ENCODE data around the gene EXOC6.

The EXOC6 gene

DNA sequence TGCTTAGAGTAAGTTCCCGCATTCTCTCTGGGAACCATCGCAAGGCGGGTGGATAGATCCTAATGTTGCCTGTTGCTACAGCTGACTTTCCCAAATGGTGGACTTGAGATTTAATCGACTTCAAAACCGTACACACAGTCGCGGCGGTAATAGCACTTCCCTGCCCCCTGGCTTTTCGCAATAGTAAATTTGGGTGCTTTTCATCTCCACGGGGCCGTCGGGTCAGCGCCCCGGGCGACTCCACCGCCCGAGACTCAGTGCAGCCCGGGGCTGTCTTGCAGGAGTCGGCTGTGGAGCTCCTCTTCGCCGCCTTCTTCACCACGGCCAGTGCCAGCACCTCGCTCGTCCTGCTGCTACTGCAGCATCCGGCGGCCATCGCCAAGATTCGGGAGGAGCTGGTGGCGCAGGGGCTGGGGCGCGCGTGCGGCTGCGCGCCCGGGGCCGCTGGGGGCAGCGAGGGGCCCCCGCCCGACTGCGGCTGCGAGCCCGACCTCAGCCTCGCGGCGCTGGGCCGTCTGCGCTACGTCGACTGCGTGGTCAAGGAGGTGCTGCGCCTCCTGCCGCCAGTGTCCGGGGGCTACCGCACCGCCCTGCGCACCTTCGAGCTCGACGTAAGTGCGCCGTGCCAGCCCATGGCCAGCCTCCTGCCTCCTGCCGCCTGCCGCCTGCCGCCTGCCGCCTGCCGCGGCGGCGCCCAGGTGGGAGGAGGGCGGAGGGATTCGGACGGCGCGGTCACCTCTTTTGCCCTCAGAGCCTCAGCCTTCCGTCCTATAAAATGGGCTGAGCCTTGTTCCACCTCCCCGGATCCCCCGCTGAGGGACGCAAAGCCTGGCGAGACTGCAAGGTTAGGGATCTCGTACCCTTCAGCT lies 217.6 kb downstream of the EXOC6 start:
- DNase-seq (ENCODE audit: low read depth): no peak

DNA sequence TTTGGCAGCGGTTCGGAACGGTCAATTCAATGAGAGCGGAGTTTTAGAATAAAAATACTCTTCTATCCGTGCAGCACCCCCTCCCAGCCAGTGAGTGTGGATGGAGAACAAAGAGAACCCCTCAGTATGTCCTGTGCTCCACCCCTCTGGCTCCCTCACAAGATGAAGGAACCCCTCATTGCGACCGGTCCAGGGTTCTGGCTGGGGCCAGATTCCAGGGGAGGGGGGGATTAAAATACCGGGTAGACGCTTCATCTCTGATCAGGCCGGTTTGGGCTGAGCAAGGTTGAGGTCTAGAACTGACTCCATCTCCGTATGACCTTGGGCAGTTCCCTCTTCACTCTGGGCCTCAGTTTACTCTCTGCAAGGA lies 218.2 kb downstream of the EXOC6 start:
- no peak for DNase-seq (ENCODE audit: low read depth)

DNA sequence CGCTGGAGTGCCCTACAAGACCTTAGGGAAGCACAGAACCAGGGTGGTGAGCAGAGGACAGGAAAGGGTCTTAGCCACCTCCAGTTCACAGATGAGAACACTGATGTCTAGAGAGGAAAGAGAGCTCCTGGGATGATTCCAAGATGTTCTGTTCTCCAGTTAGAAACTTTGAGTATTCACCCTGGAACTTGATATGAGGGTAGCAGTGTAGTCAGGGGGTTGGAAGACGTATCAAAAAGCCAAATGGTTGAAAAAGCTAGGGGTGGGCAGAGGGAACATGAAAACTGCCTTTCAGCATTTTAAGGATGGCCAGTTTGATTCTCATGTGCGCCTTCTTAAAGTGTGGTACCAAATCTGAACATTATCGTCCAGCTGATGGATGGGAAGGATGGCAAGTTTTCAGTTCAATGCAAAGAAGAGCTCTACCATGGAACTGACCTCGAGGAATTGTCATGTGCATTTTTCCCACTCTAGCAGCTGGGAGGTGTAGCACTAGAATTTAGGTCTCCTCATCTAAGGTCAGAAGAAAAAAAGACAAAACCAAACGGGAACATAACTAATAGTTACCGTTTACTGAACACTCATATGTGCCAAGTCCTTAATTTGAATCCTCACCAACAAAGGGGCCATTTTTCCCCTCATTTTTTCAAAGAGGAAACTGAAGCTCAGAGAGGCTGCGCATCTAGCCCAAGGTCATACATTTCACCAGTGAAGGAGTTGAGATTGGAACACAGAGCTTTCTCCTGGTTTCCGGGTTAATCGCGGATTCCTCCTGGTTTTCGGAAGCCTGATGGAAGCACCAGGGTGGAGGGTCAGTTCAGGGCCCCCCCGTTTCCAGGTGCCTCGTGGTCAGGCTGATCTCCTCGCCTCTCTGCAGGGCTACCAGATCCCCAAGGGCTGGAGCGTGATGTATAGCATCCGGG lies 219.4 kb downstream of the EXOC6 start:
- DNase-seq (ENCODE audit: low read depth): no peak

DNA sequence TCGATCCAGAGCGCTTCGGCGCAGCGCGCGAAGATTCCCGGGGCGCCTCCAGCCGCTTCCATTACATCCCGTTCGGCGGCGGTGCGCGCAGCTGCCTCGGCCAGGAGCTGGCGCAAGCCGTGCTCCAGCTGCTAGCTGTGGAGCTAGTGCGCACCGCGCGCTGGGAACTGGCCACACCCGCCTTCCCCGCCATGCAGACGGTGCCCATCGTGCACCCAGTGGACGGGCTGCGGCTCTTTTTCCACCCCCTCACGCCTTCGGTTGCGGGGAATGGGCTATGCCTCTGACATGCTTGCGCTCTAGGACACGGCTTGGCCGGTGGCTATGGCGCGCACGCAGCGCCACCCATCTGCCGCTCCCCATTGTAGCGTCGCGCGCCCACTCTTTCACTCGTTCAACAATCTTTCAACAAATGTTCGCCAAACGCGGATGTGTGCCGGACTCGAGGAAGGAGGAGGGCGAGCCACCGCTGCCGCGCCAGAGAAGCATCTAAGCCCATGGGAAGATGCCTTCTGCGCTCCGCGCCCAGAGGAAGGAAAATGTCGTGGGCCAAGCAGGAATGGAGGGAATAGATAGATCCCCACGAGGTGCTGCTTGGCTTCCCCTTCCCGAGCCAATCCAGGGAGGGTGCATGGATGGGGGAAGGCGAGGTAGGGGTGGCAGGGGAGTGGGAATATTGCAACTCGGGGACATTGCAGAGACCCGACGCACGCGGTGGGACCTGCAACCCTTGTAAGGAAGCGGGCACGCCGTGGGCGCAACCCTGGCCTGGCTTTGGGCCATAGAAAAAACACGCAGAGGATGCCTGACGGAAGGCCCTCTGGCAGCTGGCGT lies 220.3 kb downstream of the EXOC6 start:
- DNase-seq (ENCODE audit: low read depth): no peak

DNA sequence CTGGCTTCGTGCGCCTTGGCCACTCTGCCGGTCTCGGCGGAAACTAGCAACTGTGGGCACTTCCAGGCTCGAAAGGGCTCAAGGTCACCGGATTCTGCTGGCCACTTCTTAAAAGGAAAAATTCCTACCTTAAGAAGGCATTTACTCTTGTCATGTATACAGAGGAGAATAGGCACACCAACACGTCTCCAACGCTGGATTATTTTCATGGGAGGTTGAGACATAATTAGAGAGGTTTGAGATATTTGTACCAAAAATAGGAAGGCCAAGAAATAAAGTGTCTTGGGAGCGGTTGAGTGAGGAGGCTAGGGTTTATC lies 220.9 kb downstream of the EXOC6 start:
- DNase-seq (ENCODE audit: low read depth): no peak

DNA sequence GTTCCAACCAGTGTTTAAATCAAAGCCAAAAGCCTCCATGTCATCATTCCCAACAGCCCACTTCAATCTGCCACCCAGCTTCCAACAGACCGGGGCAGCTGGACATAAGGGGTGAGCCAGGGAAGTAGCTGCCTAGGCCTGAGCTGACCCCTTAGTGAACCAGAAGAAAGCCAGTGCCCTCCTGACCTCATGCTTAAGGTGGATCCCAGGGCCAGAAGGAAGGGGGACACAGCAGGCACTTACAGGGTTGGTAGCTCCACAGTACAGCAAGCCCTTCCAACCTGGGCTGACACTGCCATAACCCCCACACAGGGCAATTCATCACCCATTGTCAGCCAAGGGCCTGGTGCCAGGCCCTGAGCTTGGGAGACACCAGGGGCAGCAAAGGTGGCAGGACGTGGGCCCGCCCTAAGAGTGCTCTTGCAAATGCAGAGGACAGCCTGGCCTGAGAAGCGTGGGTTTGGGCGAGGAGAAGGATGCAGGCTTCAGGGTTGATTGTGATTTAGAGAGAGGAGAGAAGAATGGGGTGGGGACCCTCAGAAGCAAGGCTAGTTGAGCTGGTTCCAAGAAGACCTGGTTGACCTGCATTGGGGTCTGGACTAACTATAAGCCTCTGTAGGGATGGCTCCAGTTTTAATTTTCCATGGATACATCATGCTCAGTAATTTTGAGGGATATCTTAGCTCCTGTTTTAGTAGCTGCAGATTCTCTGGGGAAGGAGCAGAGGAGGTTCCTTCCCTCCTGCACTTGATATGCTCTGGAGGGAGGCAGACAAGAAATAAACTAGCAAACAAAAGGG lies 222.3 kb downstream of the EXOC6 start:
- DNase-seq (ENCODE audit: low read depth): no peak

DNA sequence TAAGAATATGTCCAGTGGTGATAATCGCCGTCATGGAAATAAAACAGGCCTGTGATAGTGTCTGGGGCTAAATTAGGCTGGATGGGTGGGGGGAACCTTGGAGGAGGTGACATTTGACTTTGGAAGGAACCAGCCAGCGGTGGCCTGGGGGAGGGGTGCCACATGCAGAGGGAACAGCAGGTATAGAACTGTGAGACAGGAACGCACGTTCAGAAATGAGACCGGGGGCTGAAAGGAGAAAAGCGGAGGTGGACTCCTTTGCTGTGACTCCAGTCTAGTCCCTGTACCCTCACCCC lies 222.8 kb downstream of the EXOC6 start:
- DNase-seq (ENCODE audit: low read depth): no peak

DNA sequence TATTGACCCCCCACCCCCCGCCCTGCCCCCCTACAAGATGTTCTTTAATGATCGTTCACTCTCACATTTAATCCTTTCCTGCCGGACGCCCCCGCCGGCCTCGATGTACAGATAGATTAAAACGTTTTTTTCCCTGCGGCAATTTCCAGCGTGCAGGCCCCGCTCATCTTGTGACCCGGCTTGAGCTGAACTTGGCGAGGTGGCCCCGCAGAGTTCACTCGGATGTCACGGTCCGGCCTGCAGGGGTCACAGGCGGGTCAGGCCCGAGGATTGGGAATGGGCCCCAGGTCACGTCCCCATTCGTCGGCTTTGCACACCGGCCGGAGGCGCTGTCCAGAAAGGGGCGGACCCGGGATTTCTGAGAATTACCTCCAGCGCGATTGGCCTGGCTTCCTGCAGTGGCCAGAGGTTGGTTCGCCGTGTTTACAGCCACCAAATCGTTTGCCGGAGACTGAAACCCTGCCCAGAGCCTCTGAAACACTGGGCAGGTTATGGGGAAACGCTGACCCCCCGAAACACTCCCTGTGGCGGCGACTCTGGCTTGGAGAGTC lies 223.4 kb downstream of the EXOC6 start:
- DNase-seq (ENCODE audit: low read depth): no peak

DNA sequence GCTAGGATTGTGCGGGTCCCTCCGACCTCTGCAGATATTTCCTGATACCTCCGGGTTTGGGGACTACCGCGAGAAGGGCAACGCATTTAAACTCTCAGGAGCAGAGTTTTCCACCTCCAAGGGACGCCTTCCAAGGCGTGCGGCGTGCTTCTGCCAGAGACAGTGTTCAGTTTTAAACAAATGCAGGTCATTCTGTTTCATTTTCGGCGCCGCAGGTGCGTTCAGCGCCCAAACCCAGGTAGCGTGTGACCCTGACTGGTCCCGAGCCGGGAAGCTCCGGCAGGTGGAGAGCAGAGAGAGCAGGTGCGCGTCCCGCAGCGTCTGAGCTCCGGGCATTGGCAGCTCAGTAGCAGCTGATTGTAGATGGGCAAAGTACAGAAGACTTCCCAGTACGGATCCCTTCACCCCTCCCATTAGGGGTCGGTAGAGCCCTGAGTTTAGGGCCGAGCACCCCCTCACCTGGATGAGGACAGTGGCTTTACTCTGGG lies 223.9 kb downstream of the EXOC6 start:
- no peak for DNase-seq (ENCODE audit: low read depth)

DNA sequence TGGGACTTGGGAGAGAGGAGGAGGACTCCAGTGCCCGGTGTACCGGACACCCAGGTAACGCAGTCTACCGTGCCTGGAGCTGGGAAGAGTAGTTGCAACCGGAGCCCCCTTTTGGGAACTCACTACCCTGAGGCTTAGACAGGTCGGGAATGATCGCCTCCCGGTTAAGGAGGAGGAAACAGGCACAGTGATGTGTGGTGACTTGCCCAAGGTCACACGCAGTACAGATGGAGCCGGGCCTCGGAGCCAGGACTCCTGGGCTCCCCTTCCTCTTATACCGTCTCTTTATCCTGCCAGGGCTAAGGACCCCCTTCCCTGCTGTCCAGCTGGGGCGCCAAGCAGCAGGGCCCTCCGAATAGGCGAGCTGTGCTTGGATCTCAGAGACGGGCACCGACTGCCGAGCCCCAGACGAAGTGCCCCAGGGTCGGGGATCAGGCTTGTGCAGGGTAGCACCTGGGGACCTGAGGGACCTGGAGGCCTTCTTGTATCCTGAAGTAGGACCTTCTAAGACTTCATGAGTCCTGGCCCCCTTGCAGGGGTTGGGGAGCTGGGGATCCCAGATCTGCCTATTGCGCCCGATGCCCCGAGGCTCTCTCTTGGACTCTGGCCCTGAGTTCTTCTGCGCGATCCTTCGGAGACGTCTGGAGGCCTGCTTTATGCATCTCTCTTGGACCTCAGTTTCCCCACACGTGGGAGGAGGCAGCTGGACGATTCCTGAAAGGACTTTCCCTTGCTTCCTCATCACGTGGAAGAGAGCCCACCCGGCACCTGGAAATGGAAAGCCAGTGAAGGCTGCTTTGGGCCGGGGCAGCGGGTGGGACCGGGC lies 224.6 kb downstream of the EXOC6 start:
- no peak for DNase-seq (ENCODE audit: low read depth)

DNA sequence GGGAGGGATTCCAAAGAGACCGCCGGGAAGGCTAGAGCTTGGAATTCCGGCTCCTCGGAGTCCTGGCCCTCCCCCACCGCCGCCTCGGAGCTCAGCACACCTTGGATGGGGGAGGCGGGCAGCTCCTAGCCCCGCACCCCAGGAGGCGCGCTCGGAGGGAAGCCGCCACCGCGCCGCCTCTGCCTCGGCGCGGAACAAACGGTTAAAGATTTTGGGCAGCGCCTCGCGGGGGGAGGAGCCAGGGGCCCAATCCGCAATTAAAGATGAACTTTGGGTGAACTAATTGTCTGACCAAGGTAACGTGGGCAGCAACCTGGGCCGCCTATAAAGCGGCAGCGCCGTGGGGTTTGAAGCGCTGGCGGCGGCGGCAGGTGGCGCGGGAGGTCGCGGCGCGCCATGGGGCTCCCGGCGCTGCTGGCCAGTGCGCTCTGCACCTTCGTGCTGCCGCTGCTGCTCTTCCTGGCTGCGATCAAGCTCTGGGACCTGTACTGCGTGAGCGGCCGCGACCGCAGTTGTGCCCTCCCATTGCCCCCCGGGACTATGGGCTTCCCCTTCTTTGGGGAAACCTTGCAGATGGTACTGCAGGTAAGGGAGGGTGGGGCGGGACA lies 225.3 kb downstream of the EXOC6 start, which contains the start of gene CYP26A1:
Gene CYP26A1, plus strand, starts transcription at position 355 of the 608 bp plus-strand sequence. Its CDS starts 42 bp downstream, at position 397.
- no peak for DNase-seq (ENCODE audit: low read depth)

DNA sequence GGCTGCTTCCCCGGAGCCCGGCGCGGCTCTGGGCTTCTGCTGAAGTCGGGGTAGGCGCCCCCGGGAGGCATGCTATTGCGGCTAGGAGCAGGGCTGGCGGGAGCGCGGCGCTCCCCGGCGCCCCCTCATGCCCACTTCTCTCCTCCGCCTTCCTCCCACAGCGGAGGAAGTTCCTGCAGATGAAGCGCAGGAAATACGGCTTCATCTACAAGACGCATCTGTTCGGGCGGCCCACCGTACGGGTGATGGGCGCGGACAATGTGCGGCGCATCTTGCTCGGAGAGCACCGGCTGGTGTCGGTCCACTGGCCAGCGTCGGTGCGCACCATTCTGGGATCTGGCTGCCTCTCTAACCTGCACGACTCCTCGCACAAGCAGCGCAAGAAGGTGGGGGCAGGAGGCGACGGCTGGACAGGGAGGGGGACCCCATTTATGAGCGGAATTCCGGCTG lies 225.9 kb downstream of the EXOC6 start:
- no peak for DNase-seq (ENCODE audit: low read depth)

DNA sequence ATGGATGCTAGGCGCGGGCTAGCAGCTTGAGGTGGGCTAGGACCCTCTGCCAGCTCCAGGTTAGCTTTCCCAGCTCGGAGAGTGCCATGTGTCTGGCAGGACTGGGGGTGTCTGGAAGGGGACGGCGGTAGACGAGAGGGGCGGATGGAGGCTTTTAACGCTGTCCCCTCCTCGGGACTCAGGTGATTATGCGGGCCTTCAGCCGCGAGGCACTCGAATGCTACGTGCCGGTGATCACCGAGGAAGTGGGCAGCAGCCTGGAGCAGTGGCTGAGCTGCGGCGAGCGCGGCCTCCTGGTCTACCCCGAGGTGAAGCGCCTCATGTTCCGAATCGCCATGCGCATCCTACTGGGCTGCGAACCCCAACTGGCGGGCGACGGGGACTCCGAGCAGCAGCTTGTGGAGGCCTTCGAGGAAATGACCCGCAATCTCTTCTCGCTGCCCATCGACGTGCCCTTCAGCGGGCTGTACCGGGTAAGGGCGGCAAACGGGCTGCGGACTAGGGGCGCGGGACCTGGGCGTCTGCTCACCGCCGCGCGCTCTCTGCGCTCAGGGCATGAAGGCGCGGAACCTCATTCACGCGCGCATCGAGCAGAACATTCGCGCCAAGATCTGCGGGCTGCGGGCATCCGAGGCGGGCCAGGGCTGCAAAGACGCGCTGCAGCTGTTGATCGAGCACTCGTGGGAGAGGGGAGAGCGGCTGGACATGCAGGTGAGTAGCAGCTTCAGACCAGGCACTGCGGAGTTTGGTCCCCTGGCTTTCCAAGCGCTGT lies 226.5 kb downstream of the EXOC6 start:
- no peak for DNase-seq (ENCODE audit: low read depth)

DNA sequence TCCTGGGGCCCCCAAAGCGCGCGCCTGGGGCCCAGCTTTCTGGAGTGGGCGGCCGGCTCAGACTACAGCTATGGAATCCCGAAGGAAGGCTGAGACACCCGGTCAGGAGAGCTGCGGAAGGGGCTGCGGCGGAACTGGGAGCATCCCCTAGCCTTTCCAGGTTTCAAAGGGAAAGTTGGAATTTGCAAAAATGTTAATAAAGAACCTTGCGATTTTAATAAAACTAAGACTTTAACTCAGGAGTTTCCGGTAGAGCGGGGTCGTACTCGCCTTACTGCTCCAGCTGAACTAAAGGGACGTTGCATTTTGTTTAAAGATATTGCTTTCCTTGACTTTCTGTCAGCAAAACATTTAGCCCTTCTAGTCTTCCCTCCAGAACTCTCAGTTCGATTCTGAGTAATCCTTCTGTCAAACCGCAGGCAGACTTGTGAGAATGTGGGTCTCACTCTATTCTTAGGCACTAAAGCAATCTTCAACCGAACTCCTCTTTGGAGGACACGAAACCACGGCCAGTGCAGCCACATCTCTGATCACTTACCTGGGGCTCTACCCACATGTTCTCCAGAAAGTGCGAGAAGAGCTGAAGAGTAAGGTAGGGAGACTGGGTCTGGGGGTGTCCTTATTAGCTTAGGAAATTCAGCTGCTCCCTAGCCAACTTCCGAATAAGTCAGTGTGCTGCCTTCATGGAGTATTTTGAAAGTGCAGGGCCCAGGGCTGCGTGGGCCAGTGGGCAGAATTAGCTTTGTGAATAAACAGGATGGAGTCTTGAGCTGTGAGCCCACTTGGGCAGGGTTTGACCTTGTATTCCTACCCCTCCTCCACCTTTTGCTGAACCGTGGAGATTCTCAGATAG lies 227.3 kb downstream of the EXOC6 start:
- DNase-seq (ENCODE audit: low read depth): no peak

DNA sequence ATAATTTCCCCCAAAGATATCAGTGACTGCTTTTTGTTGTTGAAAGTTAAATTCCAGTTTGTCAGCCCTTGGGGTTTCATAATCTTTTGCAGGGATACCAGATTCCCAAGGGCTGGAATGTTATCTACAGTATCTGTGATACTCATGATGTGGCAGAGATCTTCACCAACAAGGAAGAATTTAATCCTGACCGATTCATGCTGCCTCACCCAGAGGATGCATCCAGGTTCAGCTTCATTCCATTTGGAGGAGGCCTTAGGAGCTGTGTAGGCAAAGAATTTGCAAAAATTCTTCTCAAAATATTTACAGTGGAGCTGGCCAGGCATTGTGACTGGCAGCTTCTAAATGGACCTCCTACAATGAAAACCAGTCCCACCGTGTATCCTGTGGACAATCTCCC lies 228.6 kb downstream of the EXOC6 start:
- no peak for DNase-seq (ENCODE audit: low read depth)

DNA sequence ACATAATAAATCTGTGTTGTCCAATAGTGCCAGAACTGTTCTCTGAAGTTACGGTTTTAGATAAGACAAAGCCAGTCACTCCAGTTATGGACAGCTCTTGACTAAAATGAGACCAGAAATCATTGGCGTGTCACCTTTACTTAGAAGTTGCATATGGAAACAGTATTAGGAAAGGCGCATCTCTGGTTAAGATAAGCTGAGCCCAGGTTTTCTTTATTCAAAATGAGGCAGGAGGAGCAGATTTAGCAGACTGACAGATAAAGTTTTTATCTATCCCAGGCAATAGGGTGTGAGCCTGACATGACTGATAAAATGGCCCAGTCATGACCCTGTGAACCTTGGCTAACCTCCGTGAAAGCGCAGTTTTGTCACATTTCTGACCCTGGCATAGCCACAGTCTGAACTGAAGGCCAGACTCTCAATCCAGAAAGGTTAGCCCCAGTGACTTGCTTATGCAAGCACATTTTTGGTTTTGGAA lies 229.6 kb downstream of the EXOC6 start:
- no peak for DNase-seq (ENCODE audit: low read depth)

DNA sequence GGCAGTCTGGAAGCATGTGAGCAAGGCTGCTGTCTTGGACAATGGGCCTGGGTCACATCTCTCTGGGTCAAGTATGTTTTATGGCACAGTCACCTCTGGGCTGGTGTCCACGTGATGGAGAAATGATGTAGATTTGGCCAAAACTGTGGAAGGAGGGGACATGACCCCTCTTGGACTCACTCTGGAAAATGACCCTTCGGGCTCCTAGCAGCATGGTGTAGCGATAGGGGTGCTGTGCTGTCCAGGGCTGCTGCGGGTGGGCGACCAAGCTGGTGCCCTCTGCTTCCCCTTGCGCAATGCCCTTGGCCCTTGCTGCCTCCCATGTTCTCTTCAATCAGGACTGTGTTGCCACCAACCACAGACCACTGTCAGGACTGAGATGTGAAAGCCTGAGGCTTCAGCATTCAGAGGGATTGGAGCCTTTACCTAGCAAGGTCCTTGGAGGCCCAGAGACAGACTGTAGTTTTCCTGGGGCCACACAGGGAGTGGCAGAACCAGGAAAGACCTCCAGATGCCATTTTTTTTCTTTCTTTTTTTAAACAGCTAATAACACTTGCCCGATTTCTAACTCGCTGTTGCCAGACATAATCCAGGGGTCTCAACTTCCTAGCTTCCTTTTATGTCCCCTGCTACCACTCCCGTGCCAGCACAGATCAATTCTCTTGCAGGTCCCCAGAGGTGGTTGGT lies 231.5 kb downstream of the EXOC6 start:
- no peak for DNase-seq (ENCODE audit: low read depth)

Measured in T-helper 22 cell (primary cell).